Liver (tissue), 9 donors: ENCODE results near the gene SEMA3C. TPM values are rescaled to one million over a fixed set of nuclear protein-coding genes. Genes with fewer than 3 reads are reported as not detected.

Experiments
- DNase-seq: peaks from one replicate; pipeline ENCODE4 v3.0.0-alpha.2; 2017; ENCODE audit warnings: low spot score
- H3K27ac ChIP-seq, 2 donors: one replicate each; pipeline ENCODE4 v1.7.0; 2013; ENCODE audit warnings: inconsistent platforms in 2 of 2, low read length in 2 of 2, control low read depth in 1 of 2, low read depth in 1 of 2, mild to moderate bottlenecking in 1 of 2
- H3K27me3 ChIP-seq, 4 donors: one replicate each; pipeline versions ENCODE4 v1.6.1 to v1.7.0; 2013; ENCODE audit warnings: low read length in 3 of 4, inconsistent platforms in 1 of 4, mild to moderate bottlenecking in 1 of 4, moderate library complexity in 1 of 4; ENCODE audit not compliant: control insufficient read depth in 4 of 4, insufficient read depth in 4 of 4
- H3K36me3 ChIP-seq, 4 donors: one replicate each; pipeline versions ENCODE4 v1.6.1 to v1.7.0; 2013; ENCODE audit warnings: low read length in 3 of 4, mild to moderate bottlenecking in 3 of 4, low read depth in 1 of 4, moderate library complexity in 1 of 4; ENCODE audit not compliant: control insufficient read depth in 4 of 4, insufficient read depth in 3 of 4
- H3K4me1 ChIP-seq, 4 donors: one replicate each; pipeline versions ENCODE4 v1.6.1 to v1.7.0; 2013; ENCODE audit warnings: low read length in 3 of 4, mild to moderate bottlenecking in 3 of 4, moderate library complexity in 1 of 4; ENCODE audit not compliant: control insufficient read depth in 4 of 4, insufficient read depth in 4 of 4
- H3K4me3 ChIP-seq, 3 donors: one replicate each; pipeline versions ENCODE4 v1.6.1 to v1.7.0; 2013; ENCODE audit warnings: low read length in 3 of 3, control low read depth in 1 of 3, low read depth in 1 of 3, mild to moderate bottlenecking in 1 of 3
- H3K9ac ChIP-seq, 2 donors: one replicate each; pipeline ENCODE4 v1.7.0; 2013; ENCODE audit warnings: low read length in 2 of 2, mild to moderate bottlenecking in 2 of 2, moderate library complexity in 2 of 2, control low read depth in 1 of 2, low read depth in 1 of 2
- H3K9me3 ChIP-seq, 4 donors: one replicate each; pipeline versions ENCODE4 v1.6.1 to v1.7.0; 2013; ENCODE audit warnings: low read length in 3 of 4; ENCODE audit not compliant: control insufficient read depth in 4 of 4
- ATF3 ChIP-seq: IDR thresholded peaks from 2 replicates; pipeline ENCODE4 v1.6.1; 2016; ENCODE audit warnings: antibody characterized with exemption
- EGR1 ChIP-seq, 2 donors: IDR thresholded peaks; 2 replicates each; pipeline ENCODE4 v1.6.1; 2016 to 2018; ENCODE audit warnings: antibody characterized with exemption in 2 of 2, low read depth in 2 of 2
- FOXA1 ChIP-seq: IDR thresholded peaks from 2 replicates; pipeline ENCODE4 v1.6.1; 2016; ENCODE audit warnings: antibody characterized with exemption
- FOXA2 ChIP-seq: IDR thresholded peaks from 2 replicates; pipeline ENCODE4 v1.6.1; 2016; ENCODE audit warnings: antibody characterized with exemption
- GABPA ChIP-seq, 2 donors: IDR thresholded peaks in 1 of 2; conservative IDR thresholded peaks in 1 of 2; 2 replicates each; pipeline ENCODE4 v1.6.1; 2016; ENCODE audit warnings: antibody characterized with exemption in 2 of 2, mild to moderate bottlenecking in 1 of 2, moderate library complexity in 1 of 2
- HNF4A ChIP-seq, 2 donors: conservative IDR thresholded peaks; 2 replicates each; pipeline ENCODE4 v1.6.1; 2016; ENCODE audit warnings: antibody characterized with exemption in 2 of 2, mild to moderate bottlenecking in 2 of 2
- HNF4G ChIP-seq: IDR thresholded peaks from 2 replicates; pipeline ENCODE4 v1.6.1; 2016; ENCODE audit warnings: antibody characterized with exemption
- JUND ChIP-seq, 2 donors: IDR thresholded peaks; 2 replicates each; pipeline ENCODE4 v1.6.1; 2016; ENCODE audit warnings: antibody characterized with exemption in 2 of 2
- MAX ChIP-seq: IDR thresholded peaks from 2 replicates; pipeline ENCODE4 v1.6.1; 2016; ENCODE audit warnings: antibody characterized with exemption
- NR2F2 ChIP-seq: IDR thresholded peaks from 2 replicates; pipeline ENCODE4 v1.6.1; 2016; ENCODE audit warnings: antibody characterized with exemption
- RAD21 ChIP-seq, 2 donors: IDR thresholded peaks; 2 replicates each; pipeline ENCODE4 v1.6.1; 2016; ENCODE audit warnings: antibody characterized with exemption in 2 of 2, mild to moderate bottlenecking in 2 of 2
- RXRA ChIP-seq, 2 donors: IDR thresholded peaks; 2 replicates each; pipeline ENCODE4 v1.6.1; 2017 to 2018; ENCODE audit warnings: antibody characterized with exemption in 2 of 2, mild to moderate bottlenecking in 1 of 2
- SP1 ChIP-seq: IDR thresholded peaks from 2 replicates; pipeline ENCODE4 v1.6.1; 2018; ENCODE audit warnings: antibody characterized with exemption, mild to moderate bottlenecking
- TAF1 ChIP-seq: conservative IDR thresholded peaks from 2 replicates; pipeline ENCODE4 v1.6.1; 2016; ENCODE audit warnings: antibody characterized with exemption, mild to moderate bottlenecking
- YY1 ChIP-seq: IDR thresholded peaks from 2 replicates; pipeline ENCODE4 v1.6.1; 2016; ENCODE audit warnings: antibody characterized with exemption, mild to moderate bottlenecking
- ZBTB33 ChIP-seq: IDR thresholded peaks from 2 replicates; pipeline ENCODE4 v1.6.1; 2016; ENCODE audit warnings: antibody characterized with exemption
- whole genome bisulfite sequencing: extraction: QIAGEN DNeasy Blood & Tissue Kit; methylation state at CpG from one replicate; pipeline ENCODE4 v1.1.7; 2013; 5-methylcytosine and 5-hydroxymethylcytosine counted together
- polyA plus RNA-seq, 2 donors: library from polyadenylated mRNA; stranded (reverse) in 1 of 2; unstranded in 1 of 2; fragments of 200-250 nt in 1 of 2; fragments of >200 nt in 1 of 2; fragmentation: Nextera tagmentation in 1 of 2; extraction: Ambion mirVana in 1 of 2; gene quantifications; one replicate each; pipeline versions ENCODE4 v1.2.1 to v1.2.3, GENCODE V29; 2013 to 2015
- total RNA-seq, 2 donors: library from RNA; depleted of rRNA; stranded (reverse); fragments of >200 nt; gene quantifications; one replicate each; pipeline ENCODE4 v1.2.3, GENCODE V29; 2014
- TF ChIP-seq, protein P1 (sequence below): fragments of 150-350 bp; IDR thresholded peaks from 2 replicates; pipeline ENCODE4 v1.5.1; 2017; ENCODE audit warnings: improper control_type of control experiment, low read depth, low read length; ENCODE audit not compliant: missing input control
- TF ChIP-seq, protein P2 (sequence below): IDR thresholded peaks from 2 replicates; pipeline ENCODE4 v1.6.1; 2016; ENCODE audit warnings: antibody characterized with exemption, mild to moderate bottlenecking
- donor health status: healthy.
- donor health status: healthy.
- donor health status: healthy.
- donor health status: healthy.
- donor health status: healthy.

Gene SEMA3C
- total and polyA plus RNA-seq, 4 donors, result 0.20 to 1.8 (median 0.64) TPM

DNA sequence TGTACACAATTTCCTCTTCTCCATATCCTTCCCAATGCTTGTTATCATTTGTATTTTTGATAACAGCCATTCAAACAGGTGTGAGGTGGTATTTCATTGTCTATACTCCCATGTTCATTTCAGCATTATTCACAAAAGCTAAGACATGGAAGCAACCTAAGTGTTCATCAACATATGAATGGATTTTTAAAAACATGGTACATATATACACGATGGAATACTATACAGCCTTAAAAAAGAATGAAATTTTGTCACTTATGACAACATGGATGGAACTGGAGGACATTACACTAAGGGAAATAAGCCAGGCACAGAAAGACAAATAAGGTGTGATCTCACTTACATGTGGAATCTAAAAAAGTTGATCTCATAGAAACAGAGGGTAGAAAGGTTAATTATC is 109.3 kb downstream of the SEMA3C start:
- H3K4me3 ChIP-seq, result no peak overlapping the region
- no peaks in the 10 kb centered on the region for H3K9me3 ChIP-seq
- no peak for TF ChIP-seq FOXA2
- TF ChIP-seq, protein P1, sequence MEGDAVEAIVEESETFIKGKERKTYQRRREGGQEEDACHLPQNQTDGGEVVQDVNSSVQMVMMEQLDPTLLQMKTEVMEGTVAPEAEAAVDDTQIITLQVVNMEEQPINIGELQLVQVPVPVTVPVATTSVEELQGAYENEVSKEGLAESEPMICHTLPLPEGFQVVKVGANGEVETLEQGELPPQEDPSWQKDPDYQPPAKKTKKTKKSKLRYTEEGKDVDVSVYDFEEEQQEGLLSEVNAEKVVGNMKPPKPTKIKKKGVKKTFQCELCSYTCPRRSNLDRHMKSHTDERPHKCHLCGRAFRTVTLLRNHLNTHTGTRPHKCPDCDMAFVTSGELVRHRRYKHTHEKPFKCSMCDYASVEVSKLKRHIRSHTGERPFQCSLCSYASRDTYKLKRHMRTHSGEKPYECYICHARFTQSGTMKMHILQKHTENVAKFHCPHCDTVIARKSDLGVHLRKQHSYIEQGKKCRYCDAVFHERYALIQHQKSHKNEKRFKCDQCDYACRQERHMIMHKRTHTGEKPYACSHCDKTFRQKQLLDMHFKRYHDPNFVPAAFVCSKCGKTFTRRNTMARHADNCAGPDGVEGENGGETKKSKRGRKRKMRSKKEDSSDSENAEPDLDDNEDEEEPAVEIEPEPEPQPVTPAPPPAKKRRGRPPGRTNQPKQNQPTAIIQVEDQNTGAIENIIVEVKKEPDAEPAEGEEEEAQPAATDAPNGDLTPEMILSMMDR, result no peak
- TF ChIP-seq TAF1, result no peak
- no peak for TF ChIP-seq MAX
- TF ChIP-seq ATF3, result no peak
- TF ChIP-seq HNF4G, result no peak
- TF ChIP-seq FOXA1, result no peak
- no peak for TF ChIP-seq ZBTB33
- TF ChIP-seq HNF4A (conservative IDR thresholded peaks at IDR 0.05), result no peak
- no peak for TF ChIP-seq GABPA (IDR thresholded peaks at IDR 0.05 in 1 of 2, conservative IDR thresholded peaks at IDR 0.05 in 1 of 2)
- no peak for TF ChIP-seq RAD21 (IDR thresholded peaks at IDR 0.05)
- TF ChIP-seq RXRA (IDR thresholded peaks at IDR 0.05), result no peak
- TF ChIP-seq EGR1 (IDR thresholded peaks at IDR 0.05; ENCODE audit: low read depth in 2 of 2), result no peak
- no peak for TF ChIP-seq JUND (IDR thresholded peaks at IDR 0.05)
- TF ChIP-seq SP1, result no peak
- TF ChIP-seq YY1, result no peak
- TF ChIP-seq, protein P2, sequence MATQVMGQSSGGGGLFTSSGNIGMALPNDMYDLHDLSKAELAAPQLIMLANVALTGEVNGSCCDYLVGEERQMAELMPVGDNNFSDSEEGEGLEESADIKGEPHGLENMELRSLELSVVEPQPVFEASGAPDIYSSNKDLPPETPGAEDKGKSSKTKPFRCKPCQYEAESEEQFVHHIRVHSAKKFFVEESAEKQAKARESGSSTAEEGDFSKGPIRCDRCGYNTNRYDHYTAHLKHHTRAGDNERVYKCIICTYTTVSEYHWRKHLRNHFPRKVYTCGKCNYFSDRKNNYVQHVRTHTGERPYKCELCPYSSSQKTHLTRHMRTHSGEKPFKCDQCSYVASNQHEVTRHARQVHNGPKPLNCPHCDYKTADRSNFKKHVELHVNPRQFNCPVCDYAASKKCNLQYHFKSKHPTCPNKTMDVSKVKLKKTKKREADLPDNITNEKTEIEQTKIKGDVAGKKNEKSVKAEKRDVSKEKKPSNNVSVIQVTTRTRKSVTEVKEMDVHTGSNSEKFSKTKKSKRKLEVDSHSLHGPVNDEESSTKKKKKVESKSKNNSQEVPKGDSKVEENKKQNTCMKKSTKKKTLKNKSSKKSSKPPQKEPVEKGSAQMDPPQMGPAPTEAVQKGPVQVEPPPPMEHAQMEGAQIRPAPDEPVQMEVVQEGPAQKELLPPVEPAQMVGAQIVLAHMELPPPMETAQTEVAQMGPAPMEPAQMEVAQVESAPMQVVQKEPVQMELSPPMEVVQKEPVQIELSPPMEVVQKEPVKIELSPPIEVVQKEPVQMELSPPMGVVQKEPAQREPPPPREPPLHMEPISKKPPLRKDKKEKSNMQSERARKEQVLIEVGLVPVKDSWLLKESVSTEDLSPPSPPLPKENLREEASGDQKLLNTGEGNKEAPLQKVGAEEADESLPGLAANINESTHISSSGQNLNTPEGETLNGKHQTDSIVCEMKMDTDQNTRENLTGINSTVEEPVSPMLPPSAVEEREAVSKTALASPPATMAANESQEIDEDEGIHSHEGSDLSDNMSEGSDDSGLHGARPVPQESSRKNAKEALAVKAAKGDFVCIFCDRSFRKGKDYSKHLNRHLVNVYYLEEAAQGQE, result no peak
- TF ChIP-seq NR2F2, result no peak
- no peaks in the 10 kb centered on the region for H3K4me1 ChIP-seq
- H3K9ac ChIP-seq, result no peak overlapping the region
- 77% methylated on average over 1 of the region's 1 CpG for WGBS
- H3K27me3 ChIP-seq, result no peaks in the 10 kb centered on the region
- no peak overlapping the region for H3K27ac ChIP-seq
- DNase-seq, result no peak
- H3K36me3 ChIP-seq, result no peaks in the 10 kb centered on the region
